Measurements from ENCODE around the gene CORO6. TPM values are rescaled to one million over a fixed set of nuclear protein-coding genes. Genes with fewer than 3 reads are reported as not detected.
A peak's percentile ranks its signal among the peaks of the same experiment; 100 is the strongest.

The CORO6 gene
- total and polyA plus RNA-seq, 12 donors: 53.2 to 262 (median 90.9) TPM

DNA sequence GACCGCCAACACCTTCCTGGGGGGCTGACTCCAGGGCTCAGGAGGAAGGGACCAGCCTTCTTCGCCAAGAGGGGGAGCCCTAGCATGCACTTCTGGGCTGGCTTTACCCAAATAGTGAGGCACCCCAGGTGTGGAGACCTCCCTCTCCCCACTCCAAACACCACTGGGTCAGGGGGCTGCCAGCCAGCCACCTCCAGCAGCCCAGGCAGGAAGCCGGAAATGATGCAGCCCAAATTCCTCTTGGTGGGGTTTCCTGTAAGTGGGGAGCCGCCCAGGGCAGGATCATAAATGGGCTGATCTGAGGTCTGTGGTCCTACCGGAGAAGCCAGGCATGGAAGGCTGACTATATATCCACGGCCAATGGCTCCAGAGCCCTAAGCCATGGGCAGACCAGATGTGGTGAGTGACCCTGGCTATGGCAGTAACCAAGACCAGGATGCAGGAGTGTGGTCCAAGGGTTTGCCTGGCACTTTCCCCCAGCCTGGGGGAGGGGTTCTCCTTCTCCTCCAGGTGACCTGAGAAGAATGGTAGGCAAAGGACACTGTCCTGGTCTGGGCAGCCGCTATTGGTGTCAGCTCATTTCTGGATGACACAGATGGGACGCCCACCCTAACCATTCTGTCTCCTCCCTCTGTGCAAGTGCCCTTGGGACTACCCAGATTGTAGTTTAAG lies 37.5 kb downstream of the CORO6 start:
- DNase-seq (peak; percentile 50 to 72), ATAC-seq (peak in 7 of 8 donors; percentile 2 to 71 (median 41))
- H3K27ac ChIP-seq: peak overlapping the region; percentile 77 to 96 (median 90)
- H3K27me3 ChIP-seq: no peaks in the 10 kb centered on the region
- H3K36me3 ChIP-seq: peaks cover 0 to 35% (median 15%) of the 10 kb centered on the region in 9 donors
- H3K4me3 ChIP-seq: peak overlapping the region; percentile 16 to 95 (median 45)
- WGBS, 2 donors: 64 to 69% methylated on average over 8 of the region's 8 CpGs
- no peaks in the 10 kb centered on the region for H3K9me3 ChIP-seq
- TF ChIP-seq CTCF (IDR thresholded peaks at IDR 0.05): peak in 4 of 9 donors; percentile 12 to 42 (median 38)
- peaks cover 10 to 84% (median 60%) of the 10 kb centered on the region in 9 donors for H3K4me1 ChIP-seq
- intact Hi-C loops (cut with DNase I): no loop called here

DNA sequence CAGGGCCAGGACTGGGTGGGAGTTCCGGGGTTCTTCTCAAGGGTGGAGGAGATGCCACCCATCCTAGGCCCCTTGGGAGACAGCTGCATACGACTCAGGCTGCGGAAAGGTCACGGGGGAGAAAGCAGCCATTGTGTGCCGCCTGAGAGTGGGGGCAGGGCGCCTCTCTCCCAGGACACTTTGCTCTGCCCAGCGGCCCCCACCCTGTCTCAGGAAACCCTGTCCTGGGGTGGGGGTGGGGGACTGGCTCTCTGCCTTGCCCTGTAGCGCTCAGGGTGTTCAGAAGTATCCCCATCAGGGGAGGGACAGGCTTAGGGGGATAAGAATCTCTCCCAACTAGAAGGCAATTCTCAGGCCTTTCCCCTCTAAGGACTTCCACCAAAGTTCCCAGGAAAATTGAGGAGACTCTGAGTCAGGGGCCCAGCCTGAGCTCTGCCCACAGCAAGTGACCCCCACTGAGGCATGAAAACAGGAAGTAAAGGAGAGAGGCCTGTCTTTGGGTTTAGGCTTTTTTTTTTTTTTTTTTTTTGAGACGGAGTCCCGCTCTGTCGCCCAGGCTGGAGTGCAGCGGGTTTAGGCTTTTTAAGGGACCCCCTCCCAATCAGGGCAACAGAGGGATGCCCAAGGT lies 38.1 kb downstream of the CORO6 start:
- H3K27ac ChIP-seq: peak overlapping the region; percentile 77 to 96 (median 90)
- H3K4me3 ChIP-seq: peak overlapping the region in 9 of 10 donors; percentile 28 to 95 (median 47)
- no peak for TF ChIP-seq CTCF (IDR thresholded peaks at IDR 0.05)
- DNase-seq: peak; percentile 41 to 58
- no peaks in the 10 kb centered on the region for H3K27me3 ChIP-seq
- H3K36me3 ChIP-seq: peaks cover 0 to 41% (median 15%) of the 10 kb centered on the region in 9 donors
- peak in 7 of 8 donors; percentile 22 to 65 (median 38) for ATAC-seq
- H3K4me1 ChIP-seq: peaks cover 10 to 82% (median 56%) of the 10 kb centered on the region in 9 donors
- H3K9me3 ChIP-seq: no peaks in the 10 kb centered on the region
- intact Hi-C loops (cut with DNase I): loop anchor here in 2 of 10 donors (5.0 kb wide), 2 partner anchors 193 to 508 kb away; no protein-coding TSS in a partner anchor
- WGBS, 2 donors: 44 to 56% methylated on average over 12 of the region's 12 CpGs

DNA sequence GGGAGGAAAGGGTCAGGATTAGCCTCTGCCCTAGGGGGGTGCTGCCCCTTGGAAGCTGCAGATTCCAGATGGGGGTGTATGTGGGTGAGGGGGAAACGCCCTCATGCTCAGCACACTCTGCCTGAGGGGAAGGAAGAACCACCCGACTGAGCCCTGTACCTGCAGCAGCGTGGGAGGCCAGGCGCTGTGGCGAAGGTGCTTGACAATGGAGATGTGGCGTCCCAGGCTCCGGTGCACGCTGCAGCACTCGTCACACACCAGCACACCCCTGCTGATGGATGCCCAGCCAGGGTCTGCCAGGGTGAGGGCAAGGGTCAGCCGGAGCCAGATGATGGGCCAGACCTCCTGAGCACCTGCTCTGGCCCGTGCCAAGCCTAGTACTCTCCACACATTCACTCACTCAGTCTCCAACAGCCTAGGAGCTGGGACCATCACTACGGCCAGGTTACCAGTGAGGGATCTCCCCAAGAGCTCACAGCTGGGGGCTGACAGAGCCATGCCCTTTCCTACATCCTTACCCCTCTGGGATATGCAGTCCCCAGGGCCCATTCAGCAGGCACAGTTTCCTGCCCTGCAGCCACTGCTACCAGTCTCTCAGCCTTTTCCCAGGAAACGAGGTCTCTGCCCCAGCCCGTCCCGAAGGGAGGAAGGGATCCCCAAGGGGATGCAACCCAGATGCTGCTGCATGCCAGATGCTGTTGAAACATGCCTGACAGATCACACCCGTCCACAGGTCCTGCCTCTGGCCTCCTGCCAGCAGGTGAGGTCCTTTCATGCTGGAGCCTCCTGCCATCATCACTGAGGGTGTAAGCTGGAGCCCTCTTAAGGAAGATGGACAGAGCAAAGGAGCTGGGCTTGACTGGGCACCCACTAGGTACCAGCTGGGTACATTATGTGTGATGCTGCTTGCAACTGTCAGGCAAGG lies 39.1 kb downstream of the CORO6 start:
- peaks cover 0 to 51% (median 15%) of the 10 kb centered on the region in 9 donors for H3K36me3 ChIP-seq
- DNase-seq (peak in 1 of 2 donors; percentile 6), ATAC-seq (no peak)
- TF ChIP-seq CTCF (IDR thresholded peaks at IDR 0.05): no peak
- peak overlapping the region in 9 of 10 donors; percentile 77 to 96 (median 91) for H3K27ac ChIP-seq
- WGBS, 2 donors: 81 to 86% methylated on average over 16 of the region's 16 CpGs
- H3K27me3 ChIP-seq: no peaks in the 10 kb centered on the region
- no peaks in the 10 kb centered on the region for H3K9me3 ChIP-seq
- intact Hi-C loops (cut with DNase I): loop anchor here in 2 of 10 donors (5.0 kb wide), 2 partner anchors 194 to 509 kb away; no protein-coding TSS in a partner anchor
- peak overlapping the region in 2 of 10 donors; percentile 88 to 95 for H3K4me3 ChIP-seq
- H3K4me1 ChIP-seq: peaks cover 10 to 82% (median 56%) of the 10 kb centered on the region in 9 donors
